HEK293 (cell line): ENCODE results near the gene CTSA.

ENCODE experiments used
- CTCF ChIA-PET: fragments of 350-600 bp; formaldehyde crosslinking; extraction: SDS; loops from one replicate; lab custom pipeline; 2021; ENCODE audit warnings: antibody characterized with exemption; lab: Yijun Ruan, JAX
- POLR2A ChIA-PET: fragments of 300-600 bp; formaldehyde crosslinking; extraction: SDS; loops from one replicate; lab custom pipeline; 2020; ENCODE audit warnings: antibody characterized with exemption, inconsistent platforms; lab: Yijun Ruan, JAX
- H3K27ac ChIP-seq: fragments of 200-500 bp; sonication (Bioruptor generic); 2 replicates; pipeline ENCODE4 v1.5.1; 2014; ENCODE audit warnings: low read depth, low read length, control low read depth, inconsistent platforms; ENCODE audit errors: extremely low read depth
- H3K36me3 ChIP-seq, 2 experiments: fragments of 200-500 bp in 1 of 2; sonication (Bioruptor generic) in 1 of 2; 1 replicate in 1 of 2; 2 replicates in 1 of 2; pipeline ENCODE4 v1.5.1; 2014 to 2017; ENCODE audit warnings: inconsistent platforms in 2 of 2, low read length in 2 of 2; ENCODE audit not compliant: control insufficient read depth in 2 of 2, insufficient read depth in 1 of 2
- H3K4me1 ChIP-seq: fragments of 200-500 bp; sonication (Bioruptor generic); 2 replicates; pipeline ENCODE4 v1.5.1; 2014; ENCODE audit warnings: mild to moderate bottlenecking, low read length, inconsistent platforms; ENCODE audit not compliant: control insufficient read depth, insufficient read depth
- H3K4me3 ChIP-seq: 2 replicates; pipeline ENCODE4 v1.5.1; 2011; ENCODE audit warnings: low read depth, mild to moderate bottlenecking, control low read depth, low read length, moderate library complexity
- H3K9me3 ChIP-seq: fragments of 200-500 bp; sonication (Bioruptor generic); 2 replicates; pipeline ENCODE4 v1.5.1; 2014; ENCODE audit warnings: low read depth, low read length, inconsistent platforms; ENCODE audit not compliant: control insufficient read depth, insufficient read depth
- SCRT2 ChIP-seq: fragments of 450-650 bp; formaldehyde crosslinking; IDR thresholded peaks from 2 replicates; pipeline ENCODE4 v1.5.1; 2016; ENCODE audit warnings: missing biosample characterization, missing genetic modification characterization
- ZBTB1 ChIP-seq: fragments of 450-650 bp; formaldehyde crosslinking; IDR thresholded peaks from 2 replicates; pipeline ENCODE4 v1.5.1; 2016; ENCODE audit warnings: missing biosample characterization, missing genetic modification characterization
- ZBTB21 ChIP-seq: fragments of 450-650 bp; formaldehyde crosslinking; IDR thresholded peaks from 2 replicates; pipeline ENCODE4 v1.5.1; 2017; ENCODE audit warnings: missing biosample characterization, missing genetic modification characterization
- ZFP37 ChIP-seq: fragments of 450-650 bp; formaldehyde crosslinking; IDR thresholded peaks from 2 replicates; pipeline ENCODE4 v1.5.1; 2016; ENCODE audit warnings: missing biosample characterization, missing genetic modification characterization
- ZNF24 ChIP-seq: fragments of 450-650 bp; formaldehyde crosslinking; IDR thresholded peaks from 2 replicates; pipeline ENCODE4 v1.5.1; 2016; ENCODE audit warnings: missing biosample characterization, missing genetic modification characterization
- ZNF274 ChIP-seq, 2 experiments: fragments of 200-500 bp in 1 of 2; fragments of 450-650 bp in 1 of 2; sonication (Bioruptor generic) in 1 of 2; formaldehyde crosslinking in 1 of 2; IDR thresholded peaks; 2 replicates each; pipeline versions ENCODE4 v1.5.1 to v1.6.1; 2014 to 2016; ENCODE audit warnings: borderline replicate concordance in 1 of 2, inconsistent platforms in 1 of 2, low read length in 1 of 2, missing biosample characterization in 1 of 2, missing genetic modification characterization in 1 of 2
- ZNF350 ChIP-seq: fragments of 450-650 bp; formaldehyde crosslinking; IDR thresholded peaks from 2 replicates; pipeline ENCODE4 v1.5.0; 2017; ENCODE audit warnings: missing biosample characterization, mild to moderate bottlenecking, missing genetic modification characterization
- ZNF48 ChIP-seq: fragments of 450-650 bp; formaldehyde crosslinking; IDR thresholded peaks from 2 replicates; pipeline ENCODE4 v1.5.1; 2016; ENCODE audit warnings: missing biosample characterization, missing genetic modification characterization
- ZNF518A ChIP-seq: fragments of 450-650 bp; formaldehyde crosslinking; conservative IDR thresholded peaks from 2 replicates; pipeline ENCODE4 v1.5.1; 2016; ENCODE audit warnings: low read depth, missing biosample characterization, missing genetic modification characterization
- ZNF529 ChIP-seq: fragments of 450-650 bp; formaldehyde crosslinking; IDR thresholded peaks from 2 replicates; pipeline ENCODE4 v1.5.1; 2017; ENCODE audit warnings: missing genetic modification characterization, missing biosample characterization; ENCODE audit not compliant: insufficient replicate concordance
- ZNF530 ChIP-seq: fragments of 450-650 bp; formaldehyde crosslinking; IDR thresholded peaks from 2 replicates; pipeline ENCODE4 v1.5.1; 2016; ENCODE audit warnings: low read depth, missing biosample characterization, missing genetic modification characterization
- ZNF549 ChIP-seq: fragments of 450-650 bp; IDR thresholded peaks from 2 replicates; pipeline ENCODE4 v1.5.1; 2018; ENCODE audit warnings: missing biosample characterization, missing genetic modification characterization, mild to moderate bottlenecking, inconsistent platforms, moderate library complexity
- ZNF639 ChIP-seq: fragments of 450-650 bp; formaldehyde crosslinking; IDR thresholded peaks from 2 replicates; pipeline ENCODE4 v1.5.1; 2016; ENCODE audit warnings: missing biosample characterization, missing genetic modification characterization
- TF ChIP-seq, protein P1 (sequence below): fragments of 450-650 bp; formaldehyde crosslinking; IDR thresholded peaks from 2 replicates; pipeline ENCODE4 v1.5.1; 2016; ENCODE audit warnings: missing biosample characterization, missing genetic modification characterization
- TF ChIP-seq, protein P2 (sequence below): fragments of 450-650 bp; formaldehyde crosslinking; IDR thresholded peaks from 2 replicates; pipeline ENCODE4 v1.5.1; 2017; ENCODE audit warnings: missing biosample characterization, mild to moderate bottlenecking, missing genetic modification characterization, moderate library complexity
- TF ChIP-seq, protein P3 (sequence below): fragments of 450-650 bp; formaldehyde crosslinking; IDR thresholded peaks from 2 replicates; pipeline ENCODE4 v1.5.1; 2016; ENCODE audit warnings: missing biosample characterization, missing genetic modification characterization

Gene CTSA

GRCh38 chr20:45848969-45849582, 42.1 kb upstream of the CTSA start (continued):
- no peak for TF ChIP-seq ZNF518A (tag by site-specific recombination)
- TF ChIP-seq ZNF529 (tag by site-specific recombination): no peak
- TF ChIP-seq, all 188 proteins: peak for 0

DNA sequence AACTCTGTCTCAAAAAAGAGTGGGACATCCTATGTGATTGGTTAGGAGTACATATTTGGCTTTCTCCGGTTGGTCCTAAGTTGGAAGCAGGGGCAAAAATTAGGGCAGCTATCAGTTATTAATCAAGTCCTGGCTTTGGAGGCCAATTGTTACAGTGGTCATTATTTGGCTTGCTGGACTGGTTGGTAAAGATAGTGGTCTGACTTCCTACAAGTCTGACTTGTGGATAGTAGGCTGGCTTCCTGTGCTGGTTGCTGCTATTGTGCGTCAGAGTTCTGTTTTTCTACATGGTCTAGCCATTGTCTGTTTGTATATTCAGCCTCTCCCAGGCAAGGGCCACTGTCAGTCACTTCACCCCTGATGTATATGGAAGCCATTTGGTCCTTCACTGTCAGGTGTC, 40.9 kb upstream of the CTSA start:
- no peak overlapping the region for H3K27ac ChIP-seq
- H3K4me1 ChIP-seq: no peaks in the 10 kb centered on the region
- H3K9me3 ChIP-seq: no peaks in the 10 kb centered on the region
- no peak overlapping the region for H3K4me3 ChIP-seq
- no peak for TF ChIP-seq ZNF24 (tag by site-specific recombination)
- TF ChIP-seq ZNF639 (tag by site-specific recombination): no peak
- no peak for TF ChIP-seq ZNF549 (tag by site-specific recombination)
- no peak for TF ChIP-seq ZFP37 (tag by site-specific recombination)
- no peak for TF ChIP-seq ZBTB1 (tag by site-specific recombination)
- TF ChIP-seq ZNF274 (IDR thresholded peaks at IDR 0.05; ENCODE audit: low read length): no peak
- no peak for TF ChIP-seq ZNF274 (tag by site-specific recombination; IDR thresholded peaks at IDR 0.05; ENCODE audit: borderline replicate concordance)
- no peak for TF ChIP-seq SCRT2 (tag by site-specific recombination)
- TF ChIP-seq ZNF530: no peak
- no peak for TF ChIP-seq ZBTB21 (tag by site-specific recombination)
- TF ChIP-seq ZNF350 (tag by site-specific recombination): no peak
- TF ChIP-seq, protein P1, sequence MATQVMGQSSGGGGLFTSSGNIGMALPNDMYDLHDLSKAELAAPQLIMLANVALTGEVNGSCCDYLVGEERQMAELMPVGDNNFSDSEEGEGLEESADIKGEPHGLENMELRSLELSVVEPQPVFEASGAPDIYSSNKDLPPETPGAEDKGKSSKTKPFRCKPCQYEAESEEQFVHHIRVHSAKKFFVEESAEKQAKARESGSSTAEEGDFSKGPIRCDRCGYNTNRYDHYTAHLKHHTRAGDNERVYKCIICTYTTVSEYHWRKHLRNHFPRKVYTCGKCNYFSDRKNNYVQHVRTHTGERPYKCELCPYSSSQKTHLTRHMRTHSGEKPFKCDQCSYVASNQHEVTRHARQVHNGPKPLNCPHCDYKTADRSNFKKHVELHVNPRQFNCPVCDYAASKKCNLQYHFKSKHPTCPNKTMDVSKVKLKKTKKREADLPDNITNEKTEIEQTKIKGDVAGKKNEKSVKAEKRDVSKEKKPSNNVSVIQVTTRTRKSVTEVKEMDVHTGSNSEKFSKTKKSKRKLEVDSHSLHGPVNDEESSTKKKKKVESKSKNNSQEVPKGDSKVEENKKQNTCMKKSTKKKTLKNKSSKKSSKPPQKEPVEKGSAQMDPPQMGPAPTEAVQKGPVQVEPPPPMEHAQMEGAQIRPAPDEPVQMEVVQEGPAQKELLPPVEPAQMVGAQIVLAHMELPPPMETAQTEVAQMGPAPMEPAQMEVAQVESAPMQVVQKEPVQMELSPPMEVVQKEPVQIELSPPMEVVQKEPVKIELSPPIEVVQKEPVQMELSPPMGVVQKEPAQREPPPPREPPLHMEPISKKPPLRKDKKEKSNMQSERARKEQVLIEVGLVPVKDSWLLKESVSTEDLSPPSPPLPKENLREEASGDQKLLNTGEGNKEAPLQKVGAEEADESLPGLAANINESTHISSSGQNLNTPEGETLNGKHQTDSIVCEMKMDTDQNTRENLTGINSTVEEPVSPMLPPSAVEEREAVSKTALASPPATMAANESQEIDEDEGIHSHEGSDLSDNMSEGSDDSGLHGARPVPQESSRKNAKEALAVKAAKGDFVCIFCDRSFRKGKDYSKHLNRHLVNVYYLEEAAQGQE (tag by site-specific recombination): no peak
- TF ChIP-seq, protein P2, sequence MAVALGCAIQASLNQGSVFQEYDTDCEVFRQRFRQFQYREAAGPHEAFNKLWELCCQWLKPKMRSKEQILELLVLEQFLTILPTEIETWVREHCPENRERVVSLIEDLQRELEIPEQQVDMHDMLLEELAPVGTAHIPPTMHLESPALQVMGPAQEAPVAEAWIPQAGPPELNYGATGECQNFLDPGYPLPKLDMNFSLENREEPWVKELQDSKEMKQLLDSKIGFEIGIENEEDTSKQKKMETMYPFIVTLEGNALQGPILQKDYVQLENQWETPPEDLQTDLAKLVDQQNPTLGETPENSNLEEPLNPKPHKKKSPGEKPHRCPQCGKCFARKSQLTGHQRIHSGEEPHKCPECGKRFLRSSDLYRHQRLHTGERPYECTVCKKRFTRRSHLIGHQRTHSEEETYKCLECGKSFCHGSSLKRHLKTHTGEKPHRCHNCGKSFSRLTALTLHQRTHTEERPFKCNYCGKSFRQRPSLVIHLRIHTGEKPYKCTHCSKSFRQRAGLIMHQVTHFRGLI (tag by site-specific recombination): no peak
- TF ChIP-seq ZNF48 (tag by site-specific recombination): no peak
- TF ChIP-seq, protein P3, sequence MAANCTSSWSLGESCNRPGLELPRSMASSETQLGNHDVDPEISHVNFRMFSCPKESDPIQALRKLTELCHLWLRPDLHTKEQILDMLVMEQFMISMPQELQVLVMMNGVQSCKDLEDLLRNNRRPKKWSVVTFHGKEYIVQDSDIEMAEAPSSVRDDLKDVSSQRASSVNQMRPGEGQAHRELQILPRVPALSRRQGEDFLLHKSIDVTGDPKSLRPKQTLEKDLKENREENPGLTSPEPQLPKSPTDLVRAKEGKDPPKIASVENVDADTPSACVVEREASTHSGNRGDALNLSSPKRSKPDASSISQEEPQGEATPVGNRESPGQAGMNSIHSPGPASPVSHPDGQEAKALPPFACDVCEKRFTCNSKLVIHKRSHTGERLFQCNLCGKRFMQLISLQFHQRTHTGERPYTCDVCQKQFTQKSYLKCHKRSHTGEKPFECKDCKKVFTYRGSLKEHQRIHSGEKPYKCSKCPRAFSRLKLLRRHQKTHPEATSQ (tag by site-specific recombination): no peak
- POLR2A ChIA-PET: interaction anchor here (0.8 kb wide), 1 partner anchor 44 kb away, joined by 4 read pairs; no protein-coding TSS in a partner anchor
- CTCF ChIA-PET: interaction anchor here (0.7 kb wide), 1 partner anchor 119 kb away, joined by 3 read pairs; no protein-coding TSS in a partner anchor
- H3K36me3 ChIP-seq: peaks cover 5 to 61% of the 10 kb centered on the region in 2 experiments; a peak in 2 of 3 replicates
